ENCODE data around the gene FAAP20.
"Not testable (repeated sequence)": the region's sequence is repeated elsewhere in the genome, so short reads cannot be mapped to it uniquely, and the experiment has no call there.

The FAAP20 gene

GRCh38 chr1:2154022-2154421 is 40.5 kb downstream of the FAAP20 start:
- no peak for DNase-seq

- no peak for DNase-seq
Measured at GRCh38 chr1:2152954-2153353, 41.6 kb downstream of the FAAP20 start.

GRCh38 chr1:2151911-2152310 is 42.7 kb downstream of the FAAP20 start:
- no peak for DNase-seq

GRCh38 chr1:2151252-2151651 is 43.3 kb downstream of the FAAP20 start:
- no peak for DNase-seq

GRCh38 chr1:2150801-2151200 is 43.8 kb downstream of the FAAP20 start:
- no peak for DNase-seq

GRCh38 chr1:2148691-2149090 is 45.9 kb downstream of the FAAP20 start:
- no peak for DNase-seq

- DNase-seq = not testable (repeated sequence)
Measured at GRCh38 chr1:2147869-2148268, 46.7 kb downstream of the FAAP20 start.

GRCh38 chr1:2146836-2147517 is 47.6 kb downstream of the FAAP20 start:
- DNase-seq = no peak

- no peak for DNase-seq
Measured at GRCh38 chr1:2145946-2146835, 48.4 kb downstream of the FAAP20 start.

GRCh38 chr1:2144501-2145090 is 50.0 kb downstream of the FAAP20 start:
- no peak for DNase-seq

GRCh38 chr1:2143814-2144500 is 50.6 kb downstream of the FAAP20 start:
- no peak for DNase-seq

- DNase-seq = no peak
Measured at GRCh38 chr1:2141025-2141424, 53.5 kb downstream of the FAAP20 start.
